HG02943 (cell line): ENCODE results near the gene TMEM123.

Experiments used
- ATAC-seq: cut with Tn5 transposase; IDR thresholded peaks from one replicate; pipeline ENCODE4 v1.9.1; 2021; ENCODE audit warnings: mild to moderate bottlenecking, low read depth, moderate library complexity; ENCODE audit not compliant: unreplicated experiment

TMEM123 gene

GRCh38 chr11:102428696-102429095, 23.9 kb downstream of the TMEM123 start:
- no peak for ATAC-seq

- no peak for ATAC-seq
These were observed 25.5 kb downstream of the TMEM123 start for GRCh38 chr11:102427068-102427467.

GRCh38 chr11:102426570-102426969, 26.0 kb downstream of the TMEM123 start:
- ATAC-seq, result no peak

- ATAC-seq, result no peak
These were observed 26.6 kb downstream of the TMEM123 start for GRCh38 chr11:102426000-102426399.

DNA sequence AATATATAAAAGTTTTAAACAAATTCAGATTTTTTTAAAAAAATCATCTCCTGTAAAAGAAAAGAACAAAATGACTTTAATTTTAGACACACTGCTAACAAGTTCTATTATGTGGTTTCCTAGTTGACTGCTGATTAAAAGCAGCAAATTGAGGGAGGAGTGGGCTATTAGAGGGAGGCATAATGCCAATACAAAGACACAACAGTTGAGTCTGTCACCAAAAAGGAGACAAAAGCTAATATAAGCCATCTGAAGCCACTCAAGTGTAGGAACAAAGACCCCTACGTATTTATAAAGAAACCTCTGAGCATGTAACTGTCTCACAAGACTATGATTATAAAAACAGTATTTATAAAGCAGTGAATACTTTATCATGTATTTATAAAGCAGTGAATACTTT, 28.6 kb downstream of the TMEM123 start:
- no peak for ATAC-seq

DNA sequence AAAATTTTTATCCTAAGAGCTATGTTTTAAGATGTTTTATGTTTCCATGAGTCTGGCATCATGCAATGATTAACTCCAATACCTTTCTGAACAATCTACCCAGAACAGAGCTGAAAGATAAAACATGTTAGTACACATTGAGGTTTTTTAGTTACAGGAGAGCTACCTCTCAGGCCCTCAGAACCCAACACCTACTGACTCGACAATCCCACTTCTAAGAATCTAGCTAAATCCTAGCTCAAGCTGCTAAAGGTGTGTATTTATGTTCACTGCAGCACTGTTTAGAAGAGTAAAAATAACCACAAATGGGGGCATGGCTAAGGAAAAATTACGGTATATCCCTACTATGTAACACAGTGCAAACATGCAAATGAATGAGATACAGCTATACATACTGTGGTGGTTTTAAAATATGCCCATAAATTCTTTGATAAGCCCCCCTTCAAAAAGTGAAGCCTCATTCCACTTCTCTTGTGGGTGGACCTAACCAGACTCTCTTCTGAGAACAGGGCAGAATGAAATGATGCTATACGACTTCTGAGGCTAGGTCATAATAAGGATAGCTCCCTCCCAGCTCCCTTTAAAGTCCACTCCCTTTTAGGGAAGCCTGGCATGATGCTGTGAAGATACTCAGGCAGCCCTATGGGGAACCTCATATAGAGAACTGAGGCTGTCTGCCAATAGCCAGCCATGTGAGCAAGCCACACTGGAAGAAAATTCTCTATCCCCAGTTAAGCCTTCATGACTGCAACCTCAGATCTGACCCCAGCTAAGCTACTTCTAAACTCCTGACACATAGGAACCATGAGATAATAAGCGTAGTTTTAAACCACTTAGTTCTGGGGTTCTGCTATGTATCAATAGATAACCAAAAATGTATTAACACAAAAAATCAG, 29.5 kb downstream of the TMEM123 start:
- ATAC-seq, result no peak

GRCh38 chr11:102421261-102421660, 31.3 kb downstream of the TMEM123 start:
- no peak for ATAC-seq

DNA sequence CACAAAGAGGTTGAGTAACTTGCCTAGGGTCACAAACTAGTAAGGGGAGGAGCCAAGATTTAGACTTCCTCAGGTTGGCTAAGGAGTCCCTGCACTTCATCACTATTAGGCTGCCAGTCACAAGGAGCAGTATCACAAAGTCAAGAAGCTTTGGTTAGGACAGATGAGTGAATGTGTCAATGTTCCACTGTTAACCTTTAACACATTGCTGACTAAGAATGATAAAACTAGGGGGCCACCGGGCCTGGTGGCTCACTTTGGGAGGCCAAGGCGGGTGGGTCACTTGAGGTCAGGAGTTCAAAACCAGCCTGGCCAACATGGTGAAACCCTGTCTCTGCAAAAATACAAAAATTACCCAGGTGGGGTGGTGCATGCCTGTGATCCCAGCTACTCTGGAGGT, 32.0 kb downstream of the TMEM123 start:
- ATAC-seq, result peak; percentile 91

DNA sequence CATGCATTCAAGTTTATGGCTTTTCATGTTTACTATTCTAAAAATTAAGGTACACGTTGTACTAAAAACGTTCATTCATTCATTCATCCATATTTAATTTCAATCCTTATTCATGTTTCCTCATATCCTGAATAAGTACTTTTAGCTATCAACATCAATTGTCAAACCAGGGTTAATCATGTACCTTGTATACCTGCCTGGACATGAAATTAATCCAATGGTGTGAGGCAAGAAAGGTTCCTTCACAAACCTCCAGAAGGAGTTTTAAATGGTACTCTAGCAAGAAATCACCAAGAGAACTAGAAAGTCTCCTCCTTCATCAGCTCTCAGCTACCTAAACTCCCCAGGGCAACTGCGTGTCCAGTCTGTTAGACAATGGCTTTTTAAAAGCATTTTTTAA, 33.4 kb downstream of the TMEM123 start:
- ATAC-seq, result no peak

GRCh38 chr11:102416976-102417375, 35.6 kb downstream of the TMEM123 start:
- ATAC-seq, result no peak

- no peak for ATAC-seq
These were observed 37.2 kb downstream of the TMEM123 start for GRCh38 chr11:102415304-102415916.

- ATAC-seq, result no peak
These were observed 38.0 kb downstream of the TMEM123 start for GRCh38 chr11:102414559-102414958.

DNA sequence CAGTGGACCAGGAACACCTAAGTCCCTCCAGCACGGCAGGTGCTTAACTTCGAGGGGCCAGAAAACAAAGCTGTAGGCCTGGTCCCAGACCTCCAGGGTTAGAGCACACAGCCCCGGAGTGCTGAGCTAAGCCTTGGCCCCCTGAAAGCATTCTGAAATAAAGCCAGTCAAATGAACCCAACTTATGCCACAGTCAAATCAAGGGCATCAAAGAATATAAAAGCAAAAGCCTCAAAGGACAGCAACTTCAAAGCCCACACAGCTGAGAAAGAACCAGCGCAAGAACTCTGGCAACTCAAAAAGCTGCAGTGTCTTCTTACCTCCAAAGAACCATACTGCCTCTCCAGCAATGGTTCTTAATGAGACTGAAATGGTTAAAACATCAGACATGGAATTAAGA, 39.1 kb downstream of the TMEM123 start:
- ATAC-seq, result no peak

DNA sequence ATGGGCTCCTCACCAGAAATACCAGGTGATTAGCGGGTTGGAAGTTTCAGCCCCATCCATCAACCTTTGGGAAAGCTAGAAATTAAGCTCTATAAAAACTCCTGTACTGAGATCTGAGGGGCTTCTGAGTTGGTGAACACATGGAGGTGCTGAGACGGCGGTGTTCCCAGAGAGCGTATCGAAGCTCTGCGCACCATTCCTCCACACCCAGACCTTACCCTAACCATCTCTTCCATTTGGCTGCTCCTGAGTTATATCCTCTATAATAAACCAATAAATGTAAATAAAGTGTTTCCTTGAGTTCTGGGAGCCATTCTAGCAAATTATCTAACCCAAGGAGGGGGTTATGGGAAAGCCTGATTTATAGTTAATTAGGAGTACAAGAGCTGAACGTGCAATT, 41.4 kb downstream of the TMEM123 start:
- no peak for ATAC-seq

DNA sequence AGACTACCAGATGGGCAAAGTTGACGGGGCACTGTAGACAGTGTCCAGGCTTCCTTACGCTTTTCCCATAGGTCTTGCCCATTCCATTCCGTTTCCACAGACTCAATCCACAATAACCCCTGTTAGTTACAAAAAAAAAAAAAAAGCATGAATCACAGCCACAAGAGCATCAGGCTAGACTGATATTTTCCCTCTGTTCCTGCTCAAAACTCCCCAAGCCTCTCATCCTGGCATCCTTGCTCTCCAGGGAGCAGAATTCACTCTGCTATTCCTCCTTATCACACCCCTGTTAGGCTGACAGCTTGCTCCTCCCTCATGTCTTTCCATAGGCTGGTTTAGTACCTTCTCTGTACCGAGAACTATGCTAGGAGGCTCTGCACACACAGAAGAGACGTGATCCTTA, 42.2 kb downstream of the TMEM123 start:
- no peak for ATAC-seq

GRCh38 chr11:102408339-102408738, 44.2 kb downstream of the TMEM123 start:
- ATAC-seq, result no peak

- no peak for ATAC-seq
These were observed 44.7 kb downstream of the TMEM123 start for GRCh38 chr11:102407901-102408300.

DNA sequence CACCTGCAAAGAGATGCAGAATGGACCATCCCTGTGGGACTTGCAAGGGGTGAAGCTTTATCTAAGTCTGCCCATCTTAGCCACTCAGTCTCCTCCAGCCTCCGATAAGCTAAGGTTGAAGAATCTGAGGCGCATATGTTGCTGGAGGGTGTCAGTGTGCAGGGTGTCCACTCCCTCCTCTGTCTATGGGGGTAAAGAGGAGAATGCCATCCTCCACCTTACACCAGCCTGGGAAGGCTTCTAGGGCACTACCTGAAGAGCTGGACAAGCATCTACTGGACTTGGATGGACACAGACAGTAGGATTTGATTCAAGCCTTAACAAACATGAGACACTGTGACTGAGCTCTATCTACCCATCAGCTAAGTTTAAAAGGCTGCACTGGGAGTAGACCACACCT, 46.5 kb downstream of the TMEM123 start:
- ATAC-seq, result no peak

- no peak for ATAC-seq
These were observed 47.1 kb downstream of the TMEM123 start for GRCh38 chr11:102405501-102405900.

DNA sequence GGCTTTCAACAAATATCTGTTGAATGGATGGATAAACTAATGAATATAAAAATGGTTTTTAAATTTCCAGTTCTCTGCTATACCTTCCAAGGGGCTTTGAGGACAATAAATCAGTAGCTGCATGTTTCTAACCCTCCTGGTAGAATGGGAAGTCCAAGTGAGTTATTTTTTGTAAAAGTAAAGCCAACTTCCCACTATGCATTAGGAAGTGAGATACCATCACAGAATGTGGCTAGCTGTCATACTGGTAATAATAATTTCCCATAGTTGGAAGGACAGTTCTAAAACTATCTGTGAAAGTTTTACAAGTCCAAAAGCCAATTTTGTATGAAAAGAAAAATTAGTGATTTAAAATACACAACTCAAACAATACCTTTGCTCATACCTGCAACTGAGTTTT, 50.0 kb downstream of the TMEM123 start:
- no peak for ATAC-seq

DNA sequence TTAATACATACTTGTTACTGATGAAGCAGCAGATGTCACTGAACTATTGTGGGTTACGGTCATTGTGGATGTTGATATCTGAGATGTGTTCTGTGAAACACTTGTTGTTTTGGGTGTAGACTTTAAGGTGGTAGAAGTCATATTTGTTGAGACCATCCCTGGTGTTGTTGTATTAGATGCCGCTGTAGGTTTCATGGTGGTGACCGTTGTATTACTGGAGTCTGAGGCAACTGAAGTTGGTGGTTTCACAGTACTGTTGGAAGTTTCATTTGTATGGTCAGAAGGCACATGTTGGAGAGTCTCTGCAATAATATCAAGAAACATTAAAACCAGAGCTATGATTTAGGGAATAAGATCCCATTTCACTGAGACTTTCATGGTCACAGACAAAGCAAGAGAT, 50.7 kb downstream of the TMEM123 start:
- no peak for ATAC-seq

GRCh38 chr11:102400603-102401002, 52.0 kb downstream of the TMEM123 start:
- no peak for ATAC-seq
